HFFc6 (cell line): ENCODE results near the gene NDUFS2. TPM values are rescaled to one million over a fixed set of nuclear protein-coding genes. Genes with fewer than 3 reads are reported as not detected.
"Not testable (repeated sequence)": the region's sequence is repeated elsewhere in the genome, so short reads cannot be mapped to it uniquely, and the experiment has no call there.

Experiments
- DNase-seq: peaks from one replicate; pipeline ENCODE4 v3.0.0-alpha.2; 2018
- H3K27ac Mint-ChIP-seq: 2 replicates; pipeline ENCODE4 v1.8.0; 2020; ENCODE audit warnings: mild to moderate bottlenecking, mixed read lengths
- H3K27me3 Mint-ChIP-seq: 2 replicates; pipeline ENCODE4 v1.8.0; 2021; ENCODE audit warnings: mild to moderate bottlenecking, moderate library complexity, mixed read lengths; ENCODE audit not compliant: insufficient read depth
- H3K36me3 Mint-ChIP-seq: 2 replicates; pipeline ENCODE4 v1.8.0; 2021; ENCODE audit warnings: low read depth, mixed read lengths
- H3K4me1 Mint-ChIP-seq: 2 replicates; pipeline ENCODE4 v1.8.0; 2020; ENCODE audit warnings: low read depth, mixed read lengths
- H3K4me3 Mint-ChIP-seq: 2 replicates; pipeline ENCODE4 v1.8.0; 2020; ENCODE audit warnings: mild to moderate bottlenecking, moderate library complexity, mixed read lengths
- H3K9me3 Mint-ChIP-seq: 2 replicates; pipeline ENCODE4 v1.8.0; 2020; ENCODE audit warnings: mild to moderate bottlenecking, mixed read lengths
- total RNA-seq, 6 experiments: library from RNA; stranded (reverse); fragmentation: NEBNext Ultra II Directional; extraction: Animal tissue kit (Norgen Biotek cat#: 25700); gene quantifications; 2 replicates in 1 of 6; 3 replicates in 5 of 6; pipeline ENCODE4 v1.2.3, GENCODE V29; 2021
- TF ChIP-seq, protein P1 (sequence below): fragments of 200-600 bp; sonication (generic); IDR thresholded peaks from 2 replicates; pipeline ENCODE4 v1.5.0; 2021; ENCODE audit warnings: antibody characterized with exemption, mild to moderate bottlenecking

The NDUFS2 gene
- total RNA-seq, 6 experiments from 2014 or later = 81.5 to 90.8 (median 85.8) TPM

DNA sequence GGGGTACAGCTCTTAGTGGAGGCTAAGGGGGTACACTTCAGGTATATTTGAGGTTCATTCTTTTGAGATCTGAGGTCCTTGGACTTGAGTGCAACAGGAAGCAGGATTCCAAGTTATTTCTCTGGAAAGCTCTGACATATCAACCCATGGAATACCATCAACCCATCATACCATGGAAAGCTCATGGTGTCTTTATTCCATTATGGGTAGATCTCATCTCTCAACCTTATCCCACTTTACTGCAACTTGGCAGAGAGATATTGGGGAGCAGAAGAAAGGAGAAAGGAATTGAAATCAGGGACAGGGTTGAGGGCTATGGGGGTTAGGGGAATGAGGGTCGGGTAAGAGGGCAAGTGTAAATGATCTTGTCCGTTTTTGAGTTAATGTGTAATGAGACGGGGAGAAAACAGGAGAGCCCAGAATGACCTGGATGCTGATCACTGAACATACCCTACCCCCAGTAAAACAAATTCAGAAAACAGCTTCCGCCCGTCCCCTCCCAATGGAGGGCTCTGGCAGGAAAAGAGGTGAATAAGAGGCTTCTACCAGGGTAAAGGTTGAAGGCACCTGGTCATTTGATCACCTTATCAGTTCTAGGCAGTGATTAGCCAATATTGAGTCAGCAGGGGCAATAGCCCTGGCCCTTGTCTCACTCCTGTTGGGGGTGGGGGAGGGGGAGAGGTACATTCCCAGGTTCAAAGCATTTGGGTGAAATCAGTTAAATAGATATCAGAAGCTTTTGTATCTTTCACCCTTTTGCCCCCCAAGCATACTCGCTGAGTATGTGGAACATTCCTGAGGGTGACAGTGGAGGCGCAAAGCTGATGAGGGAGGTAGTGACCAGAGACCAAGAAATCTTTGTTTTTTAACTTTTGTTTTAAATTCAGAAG, 21.9 kb downstream of the NDUFS2 start:
- H3K36me3 Mint-ChIP-seq = no peaks in the 10 kb centered on the region
- H3K4me3 Mint-ChIP-seq = no peak overlapping the region
- DNase-seq = no peak
- H3K27me3 Mint-ChIP-seq = peaks cover 3% of the 10 kb centered on the region
- H3K27ac Mint-ChIP-seq = no peak overlapping the region
- TF ChIP-seq, protein P1, sequence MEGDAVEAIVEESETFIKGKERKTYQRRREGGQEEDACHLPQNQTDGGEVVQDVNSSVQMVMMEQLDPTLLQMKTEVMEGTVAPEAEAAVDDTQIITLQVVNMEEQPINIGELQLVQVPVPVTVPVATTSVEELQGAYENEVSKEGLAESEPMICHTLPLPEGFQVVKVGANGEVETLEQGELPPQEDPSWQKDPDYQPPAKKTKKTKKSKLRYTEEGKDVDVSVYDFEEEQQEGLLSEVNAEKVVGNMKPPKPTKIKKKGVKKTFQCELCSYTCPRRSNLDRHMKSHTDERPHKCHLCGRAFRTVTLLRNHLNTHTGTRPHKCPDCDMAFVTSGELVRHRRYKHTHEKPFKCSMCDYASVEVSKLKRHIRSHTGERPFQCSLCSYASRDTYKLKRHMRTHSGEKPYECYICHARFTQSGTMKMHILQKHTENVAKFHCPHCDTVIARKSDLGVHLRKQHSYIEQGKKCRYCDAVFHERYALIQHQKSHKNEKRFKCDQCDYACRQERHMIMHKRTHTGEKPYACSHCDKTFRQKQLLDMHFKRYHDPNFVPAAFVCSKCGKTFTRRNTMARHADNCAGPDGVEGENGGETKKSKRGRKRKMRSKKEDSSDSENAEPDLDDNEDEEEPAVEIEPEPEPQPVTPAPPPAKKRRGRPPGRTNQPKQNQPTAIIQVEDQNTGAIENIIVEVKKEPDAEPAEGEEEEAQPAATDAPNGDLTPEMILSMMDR = no peak
- H3K4me1 Mint-ChIP-seq = peaks cover 29% of the 10 kb centered on the region
- H3K9me3 Mint-ChIP-seq = no peaks in the 10 kb centered on the region

DNA sequence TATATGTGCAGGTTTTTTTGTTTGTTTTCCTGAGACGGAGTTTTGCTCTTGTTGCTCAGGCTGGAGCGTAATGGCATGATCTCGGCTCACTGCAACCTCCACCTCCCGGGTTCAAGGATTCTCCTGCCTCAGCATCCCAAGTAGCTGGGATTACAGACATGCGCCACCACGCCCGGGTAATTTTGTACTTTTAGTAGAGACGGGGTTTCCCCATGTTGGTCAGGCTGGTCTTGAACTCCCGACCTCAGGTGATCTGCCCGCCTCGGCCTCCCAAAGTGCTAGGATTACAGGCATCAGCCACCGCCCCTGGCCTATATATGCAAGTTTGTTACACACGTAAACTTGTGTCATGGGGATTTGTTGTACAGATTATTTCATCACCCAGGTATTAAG, 22.5 kb downstream of the NDUFS2 start:
- not testable (repeated sequence) for H3K27ac Mint-ChIP-seq, DNase-seq
- H3K4me1 Mint-ChIP-seq = peaks cover 29% of the 10 kb centered on the region

DNA sequence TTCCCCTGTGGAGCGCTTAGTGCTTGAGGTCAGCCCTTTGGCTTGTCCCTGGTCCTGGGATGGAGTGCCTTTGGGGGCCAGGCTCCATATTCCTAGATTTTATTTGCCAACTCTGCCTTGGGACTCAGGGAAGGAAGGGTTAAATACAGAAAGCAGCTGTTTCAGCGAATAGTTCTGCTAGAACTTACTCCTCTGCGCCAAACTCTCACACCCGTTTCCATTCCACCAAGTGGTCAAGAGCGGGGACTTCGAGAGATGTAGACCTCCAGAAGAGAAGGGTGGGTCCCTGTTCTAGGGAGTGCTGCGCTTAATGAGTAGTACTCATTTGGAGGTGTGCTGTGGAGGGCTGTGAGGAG, 23.0 kb downstream of the NDUFS2 start:
- TF ChIP-seq, protein P1 = no peak
- Mint-ChIP-seq H3K27me3 (peaks cover 3% of the 10 kb centered on the region), H3K27ac (peak overlapping the region; percentile 53)

More for the DNA sequence above, 22.5 kb downstream of the NDUFS2 start:
- H3K9me3 Mint-ChIP-seq, H3K36me3 Mint-ChIP-seq, H3K4me3 Mint-ChIP-seq, H3K27me3 Mint-ChIP-seq: not testable (repeated sequence)

DNA sequence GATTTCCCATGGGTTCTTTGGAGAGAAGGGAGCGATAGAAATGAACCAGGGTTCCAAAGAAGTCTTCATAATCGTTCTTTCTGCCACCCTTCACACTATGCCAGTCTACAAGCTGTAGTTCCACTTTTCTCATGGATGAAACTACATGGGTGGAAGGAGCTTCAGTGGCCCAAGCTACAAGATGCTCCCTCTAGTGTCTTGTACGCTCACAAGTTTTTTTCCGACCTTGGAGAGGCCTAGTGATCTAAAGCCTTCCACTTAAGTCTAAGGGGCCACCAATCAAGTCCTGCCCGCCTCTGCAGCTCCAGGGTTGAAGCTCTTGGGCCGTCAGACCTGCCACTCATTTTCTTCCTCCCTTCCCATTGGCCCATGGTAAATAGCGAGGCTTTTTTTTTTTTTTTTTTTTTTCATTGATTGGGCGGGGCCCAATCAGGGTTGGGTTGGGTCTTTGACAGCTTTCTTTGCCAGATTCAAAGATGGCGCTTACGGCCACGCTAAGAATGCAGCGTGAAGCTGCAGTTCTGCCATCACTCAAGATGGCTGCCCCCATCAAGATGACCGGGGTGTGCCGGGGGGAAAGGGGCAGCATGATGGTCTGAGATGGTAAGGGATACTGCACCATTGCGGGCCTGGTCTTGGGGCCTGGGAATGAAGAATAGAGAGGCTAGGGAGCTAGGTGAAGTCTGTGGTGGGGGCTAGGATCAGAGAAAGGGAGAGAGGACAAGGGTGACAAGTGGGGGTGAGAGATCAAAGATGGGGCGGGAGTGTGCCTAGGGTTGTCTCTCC, 23.6 kb downstream of the NDUFS2 start, which contains the start of gene TOMM40L:
TOMM40L (plus strand) TSS at position 527 of the 786 bp plus-strand sequence. CDS start 430 bp downstream, outside the sequence.
- peaks cover 3% of the 10 kb centered on the region for H3K27me3 Mint-ChIP-seq
- H3K36me3 Mint-ChIP-seq = peaks cover 5% of the 10 kb centered on the region; the same call in 1 of the 2 replicates
- peak; percentile 100 for DNase-seq
- TF ChIP-seq, protein P1 = peak; percentile 78
- H3K4me3 Mint-ChIP-seq = peak within 1 kb of the TSS; percentile 99
- H3K9me3 Mint-ChIP-seq = no peaks in the 10 kb centered on the region
- H3K4me1 Mint-ChIP-seq = peaks cover 29% of the 10 kb centered on the region
- peak within 1 kb of the TSS; percentile 92 for H3K27ac Mint-ChIP-seq

More for the DNA sequence above, 23.0 kb downstream of the NDUFS2 start:
- peaks cover 29% of the 10 kb centered on the region for H3K4me1 Mint-ChIP-seq
- DNase-seq = no peak
- peak overlapping the region; percentile 51 for H3K4me3 Mint-ChIP-seq
- H3K36me3 Mint-ChIP-seq = peaks cover 2% of the 10 kb centered on the region; the same call in 1 of the 2 replicates
- H3K9me3 Mint-ChIP-seq = no peaks in the 10 kb centered on the region

DNA sequence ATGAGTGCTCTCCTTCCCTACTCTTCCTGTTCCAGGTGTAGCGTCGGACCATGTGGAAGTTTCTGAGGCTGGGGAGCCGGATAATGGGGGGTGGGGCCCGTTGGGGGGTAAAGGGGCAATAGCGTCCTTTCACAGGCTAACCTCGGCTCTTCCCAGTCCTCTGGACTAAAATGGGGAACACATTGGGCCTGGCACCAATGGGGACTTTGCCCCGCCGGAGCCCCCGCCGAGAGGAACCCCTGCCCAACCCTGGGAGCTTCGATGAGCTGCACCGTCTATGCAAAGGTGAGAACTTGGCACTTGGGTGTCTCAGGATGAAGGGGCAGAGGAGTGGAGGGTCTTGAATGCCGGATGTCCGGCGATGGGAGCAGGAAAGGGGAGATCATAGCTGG, 24.1 kb downstream of the NDUFS2 start:
- Mint-ChIP-seq H3K27me3 (peaks cover 3% of the 10 kb centered on the region), H3K9me3 (no peaks in the 10 kb centered on the region), H3K4me1 (peaks cover 29% of the 10 kb centered on the region), H3K27ac (peak overlapping the region; percentile 92), H3K4me3 (peak overlapping the region; percentile 99), H3K36me3 (peaks cover 5% of the 10 kb centered on the region; the same call in 1 of the 2 replicates)
- TF ChIP-seq, protein P1 = no peak
- DNase-seq = no peak
